HCT116 (cell line): ENCODE measurements around the gene SEMA5A. TPM values are rescaled to one million over a fixed set of nuclear protein-coding genes. Genes with fewer than 3 reads are reported as not detected.

Source experiments
- ATAC-seq: fragments of 200-7000 bp; cut with Tn5 transposase; 2 replicates; pipeline ENCODE4 v1.9.1; 2020; ENCODE audit warnings: mild to moderate bottlenecking, moderate library complexity
- BruUV-seq: library from RNA; stranded (reverse); fragments of 400-500 nt; replicated peaks from 2 replicates; lab custom pipeline; 2021; lab: Mats Ljungman, UMichigan
- CTCF ChIA-PET: fragments of 300-600 bp; sonication (Branson Sonifier 250); formaldehyde crosslinking; loops from one replicate; lab custom pipeline; 2021; ENCODE audit warnings: antibody characterized with exemption; lab: Charles Lee
- POLR2A ChIA-PET: fragments of 300-600, 350-600 bp; sonication (Branson Sonifier 250); formaldehyde crosslinking; loops from one replicate; lab custom pipeline; 2021; ENCODE audit warnings: antibody characterized with exemption; lab: Charles Lee
- RAD21 ChIA-PET, 2 experiments: fragments of 300-600 bp; sonication (Branson Sonifier 250); formaldehyde crosslinking; loops; one replicate each; lab custom pipeline; 2023; ENCODE audit warnings: low total read pairs in 2 of 2; ENCODE audit not compliant: uncharacterized antibody in 2 of 2, unreplicated experiment in 2 of 2, low non-redundant PET in 1 of 2; lab: Charles Lee
- DNase-seq: peaks from one replicate; pipeline ENCODE4 v3.0.0-alpha.2; 2010; ENCODE audit warnings: low read depth, low spot score
- H2AFZ ChIP-seq: fragments of 200-600 bp; shearing (Covaris generic), sonication (generic); 2 replicates; pipeline ENCODE4 v1.6.1; 2017; ENCODE audit warnings: low read depth, mixed run types, mixed read lengths, antibody characterized with exemption, low read length; ENCODE audit not compliant: poor library complexity, severe bottlenecking
- H3K27ac ChIP-seq: 2 replicates; pipeline ENCODE4 v1.5.1; 2012; ENCODE audit warnings: low read depth, low read length
- H3K27me3 ChIP-seq: fragments of 200-600 bp; sonication (generic); 2 replicates; pipeline ENCODE4 v1.6.1; 2016; ENCODE audit warnings: mixed run types, low read length, mixed read lengths; ENCODE audit not compliant: insufficient read depth
- H3K36me3 ChIP-seq, 2 experiments: fragments of 200-500 bp in 1 of 2; fragments of 200-600 bp in 1 of 2; sonication (Bioruptor generic) in 1 of 2; sonication (generic) in 1 of 2; 2 replicates each; pipeline versions ENCODE4 v1.5.1 to v1.6.1; 2014 to 2016; ENCODE audit warnings: low read length in 2 of 2, inconsistent platforms in 1 of 2, mixed read lengths in 1 of 2, mixed run types in 1 of 2; ENCODE audit not compliant: insufficient read depth in 2 of 2, control insufficient read depth in 1 of 2
- H3K4me1 ChIP-seq, 2 experiments: fragments of 200-600 bp in 1 of 2; sonication (generic) in 1 of 2; 2 replicates each; pipeline versions ENCODE4 v1.5.1 to v1.6.1; 2012 to 2017; ENCODE audit warnings: low read length in 2 of 2, inconsistent platforms in 1 of 2, mild to moderate bottlenecking in 1 of 2, mixed read lengths in 1 of 2, mixed run types in 1 of 2, moderate library complexity in 1 of 2; ENCODE audit not compliant: insufficient read depth in 2 of 2, control insufficient read depth in 1 of 2
- H3K4me2 ChIP-seq: fragments of 200-600 bp; sonication (generic); 2 replicates; pipeline ENCODE4 v1.6.1; 2017; ENCODE audit warnings: mixed run types, low read length, mixed read lengths
- H3K4me3 ChIP-seq, 2 experiments: fragments of 200-600 bp in 1 of 2; sonication (generic) in 1 of 2; replicated peaks in 1 of 2; 2 replicates each; pipeline ENCODE4 v1.5.1; 2011 to 2016; ENCODE audit warnings: low read length in 2 of 2, control low read depth in 1 of 2, low read depth in 1 of 2, mild to moderate bottlenecking in 1 of 2, mixed read lengths in 1 of 2, mixed run types in 1 of 2
- H3K79me2 ChIP-seq: fragments of 200-600 bp; sonication (generic); 2 replicates; pipeline ENCODE4 v1.6.1; 2017; ENCODE audit warnings: mild to moderate bottlenecking, mixed run types, low read length, moderate library complexity, mixed read lengths; ENCODE audit not compliant: insufficient read depth
- H3K9ac ChIP-seq: fragments of 200-600 bp; sonication (generic); 2 replicates; pipeline ENCODE4 v1.6.1; 2016; ENCODE audit warnings: low read length, mixed read lengths
- H3K9me2 ChIP-seq: fragments of 200-600 bp; sonication (generic), shearing (Covaris generic); 2 replicates; pipeline ENCODE4 v1.6.1; 2017; ENCODE audit warnings: mixed run types, mild to moderate bottlenecking, moderate library complexity; ENCODE audit not compliant: insufficient read depth
- H3K9me3 ChIP-seq, 2 experiments: fragments of 200-500 bp in 1 of 2; fragments of 200-600 bp in 1 of 2; sonication (Bioruptor generic) in 1 of 2; sonication (generic) in 1 of 2; 2 replicates each; pipeline ENCODE4 v1.6.1; 2014 to 2017; ENCODE audit warnings: low read length in 2 of 2, mixed read lengths in 2 of 2, inconsistent platforms in 1 of 2, low read depth in 1 of 2, mild to moderate bottlenecking in 1 of 2, mixed run types in 1 of 2, moderate library complexity in 1 of 2; ENCODE audit not compliant: control insufficient read depth in 1 of 2, insufficient read depth in 1 of 2
- H4K20me1 ChIP-seq: fragments of 200-600 bp; sonication (generic), shearing (Covaris generic); 2 replicates; pipeline ENCODE4 v1.6.1; 2017; ENCODE audit warnings: mixed run types, mild to moderate bottlenecking, moderate library complexity; ENCODE audit not compliant: insufficient read depth
- CTCF ChIP-seq, 3 experiments: fragments of 200-600 bp in 1 of 3; sonication (generic) in 1 of 3; IDR thresholded peaks in 2 of 3; conservative IDR thresholded peaks in 1 of 3; 2 replicates each; pipeline ENCODE4 v1.5.1; 2012 to 2017; ENCODE audit warnings: low read depth in 2 of 3, low read length in 2 of 3, antibody characterized with exemption in 1 of 3, borderline replicate concordance in 1 of 3, control low read depth in 1 of 3, mild to moderate bottlenecking in 1 of 3, mixed read lengths in 1 of 3, mixed run types in 1 of 3, moderate library complexity in 1 of 3; ENCODE audit not compliant: insufficient read depth in 1 of 3
- EZH2 ChIP-seq: fragments of 200-600 bp; sonication (generic); IDR thresholded peaks from 2 replicates; pipeline ENCODE4 v1.6.1; 2017; ENCODE audit warnings: antibody characterized with exemption, mixed run types
- EZH2phosphoT487 ChIP-seq: fragments of 200-600 bp; IDR thresholded peaks from 2 replicates; pipeline ENCODE4 v1.6.1; 2018; ENCODE audit warnings: antibody characterized with exemption, borderline replicate concordance
- JUND ChIP-seq: IDR thresholded peaks from 2 replicates; pipeline ENCODE4 v1.6.1; 2012
- POLR2A ChIP-seq: IDR thresholded peaks from 2 replicates; pipeline ENCODE4 v1.7.0; 2011; ENCODE audit warnings: borderline replicate concordance; ENCODE audit not compliant: insufficient read depth, insufficient read length; ENCODE audit errors: extremely low read depth
- POLR2AphosphoS5 ChIP-seq: IDR thresholded peaks from 2 replicates; pipeline ENCODE4 v1.6.1; 2011; ENCODE audit warnings: mild to moderate bottlenecking, low read depth, low read length, moderate library complexity
- RAD21 ChIP-seq: IDR thresholded peaks from 2 replicates; pipeline ENCODE4 v1.6.1; 2012; ENCODE audit warnings: low read depth, mild to moderate bottlenecking
- REST ChIP-seq: IDR thresholded peaks from 2 replicates; pipeline ENCODE4 v1.6.1; 2012; ENCODE audit warnings: low read depth
- SP1 ChIP-seq: IDR thresholded peaks from 2 replicates; pipeline ENCODE4 v1.6.1; 2012; ENCODE audit warnings: low read depth
- TCF7L2 ChIP-seq: IDR thresholded peaks from 2 replicates; pipeline ENCODE4 v1.7.0; 2011; ENCODE audit warnings: borderline replicate concordance, inconsistent platforms; ENCODE audit not compliant: insufficient read depth, insufficient read length; ENCODE audit errors: extremely low read depth
- YY1 ChIP-seq: IDR thresholded peaks from 2 replicates; pipeline ENCODE4 v1.6.1; 2011; ENCODE audit warnings: low read length, low read depth, moderate library complexity, mild to moderate bottlenecking; ENCODE audit not compliant: insufficient replicate concordance; ENCODE audit errors: extremely low read depth
- ZBTB33 ChIP-seq: IDR thresholded peaks from 2 replicates; pipeline ENCODE4 v1.6.1; 2011; ENCODE audit warnings: mild to moderate bottlenecking, low read length, moderate library complexity; ENCODE audit not compliant: insufficient replicate concordance; ENCODE audit errors: extremely low read depth
- intact Hi-C: fragments of 100-400 bp; cut with micrococcal nuclease; formaldehyde crosslinking; loops from 2 replicates; pipeline ENCODE4 v1.10.0; 2022
- total RNA-seq: library from RNA; stranded (reverse); gene quantifications from one replicate; pipeline ENCODE4 v1.2.1, GENCODE V29; 2021; ENCODE audit not compliant: unreplicated experiment

Gene SEMA5A
- total RNA-seq, 1 experiment from 2014 or later, result 0.02 TPM

- H3K36me3 ChIP-seq, result no peaks in the 10 kb centered on the region
- BruUV-seq, result no TSS peak
- H4K20me1 ChIP-seq, result no peaks in the 10 kb centered on the region
- no peak overlapping the region for H3K4me3 ChIP-seq
- DNase-seq (no peak), ATAC-seq (no peak)
- RAD21 ChIA-PET, result no interaction called here
- H3K79me2 ChIP-seq, result no peaks in the 10 kb centered on the region
- CTCF ChIA-PET, result no interaction called here
- no peaks in the 10 kb centered on the region for H3K9me2 ChIP-seq
- H2AFZ ChIP-seq, result no peak overlapping the region
- no peaks in the 10 kb centered on the region for H3K27me3 ChIP-seq
- H3K9ac ChIP-seq, result no peak overlapping the region
- no peak overlapping the region for H3K27ac ChIP-seq
- no peak overlapping the region for H3K4me2 ChIP-seq
- POLR2A ChIA-PET, result no interaction called here
- peaks cover 0 to 11% of the 10 kb centered on the region in 2 experiments; a peak in 2 of 4 replicates for H3K9me3 ChIP-seq
- TF ChIP-seq YY1 (no peak), REST (no peak), CTCF (IDR thresholded peaks at IDR 0.05 in 2 of 3, conservative IDR thresholded peaks at IDR 0.05 in 1 of 3; ENCODE audit: borderline replicate concordance in 1 of 3, insufficient read depth in 1 of 3, low read depth in 2 of 3, low read length in 2 of 3) (no peak), ZBTB33 (no peak), EZH2phosphoT487 (no peak), EZH2 (no peak), POLR2A (no peak), POLR2AphosphoS5 (no peak), SP1 (no peak), JUND (no peak), RAD21 (no peak), TCF7L2 (no peak)
- intact Hi-C loops, result no loop called here
- no peaks in the 10 kb centered on the region for H3K4me1 ChIP-seq
Observed at GRCh38 chr5:9278921-9279603, 266.8 kb downstream of the SEMA5A start.
